GM12875 (cell line): ENCODE data around the gene HOXA7.

Experiments
- H3K4me3 ChIP-seq: one replicate; pipeline ENCODE4 v1.5.1; 2011; ENCODE audit warnings: low read depth, low read length, control low read depth
- TF ChIP-seq, protein P1 (sequence below): IDR thresholded peaks from 2 replicates; pipeline ENCODE4 v1.5.1; 2011; ENCODE audit warnings: low read depth, mild to moderate bottlenecking, control low read depth, inconsistent platforms, low read length, moderate library complexity, borderline replicate concordance; ENCODE audit not compliant: insufficient read depth

Gene HOXA7

DNA sequence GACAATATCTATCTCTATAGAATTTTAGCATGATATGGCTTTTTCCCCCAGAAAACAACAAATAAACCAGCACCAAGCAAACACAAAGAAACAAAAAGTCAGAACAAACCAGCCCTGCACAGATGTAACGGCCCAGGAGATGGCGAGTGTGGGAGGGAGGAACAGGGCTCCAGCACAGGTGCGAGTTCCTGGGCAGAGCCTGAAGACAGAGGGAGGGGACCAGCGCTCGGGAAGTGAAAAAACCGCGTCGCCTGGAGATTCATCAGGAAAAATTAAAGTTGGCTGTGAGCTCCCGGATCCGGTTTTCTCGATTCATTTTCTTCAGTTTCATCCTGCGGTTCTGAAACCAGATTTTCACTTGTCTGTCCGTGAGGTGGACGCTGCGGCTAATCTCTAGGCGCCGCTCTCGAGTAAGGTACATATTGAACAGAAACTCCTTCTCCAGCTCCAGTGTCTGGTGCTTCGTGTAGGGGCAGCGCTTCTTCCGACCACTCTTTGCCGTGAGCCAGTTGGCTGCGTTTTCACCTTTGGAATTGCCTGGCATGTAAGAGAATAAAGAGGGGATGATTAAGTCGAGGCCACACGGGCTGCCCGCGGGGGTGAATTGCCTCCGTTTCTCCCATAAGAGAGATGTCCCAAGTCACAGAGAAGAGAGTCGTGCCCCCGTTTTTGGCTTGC lies 15.3 kb upstream of the HOXA7 start:
- TF ChIP-seq, protein P1, sequence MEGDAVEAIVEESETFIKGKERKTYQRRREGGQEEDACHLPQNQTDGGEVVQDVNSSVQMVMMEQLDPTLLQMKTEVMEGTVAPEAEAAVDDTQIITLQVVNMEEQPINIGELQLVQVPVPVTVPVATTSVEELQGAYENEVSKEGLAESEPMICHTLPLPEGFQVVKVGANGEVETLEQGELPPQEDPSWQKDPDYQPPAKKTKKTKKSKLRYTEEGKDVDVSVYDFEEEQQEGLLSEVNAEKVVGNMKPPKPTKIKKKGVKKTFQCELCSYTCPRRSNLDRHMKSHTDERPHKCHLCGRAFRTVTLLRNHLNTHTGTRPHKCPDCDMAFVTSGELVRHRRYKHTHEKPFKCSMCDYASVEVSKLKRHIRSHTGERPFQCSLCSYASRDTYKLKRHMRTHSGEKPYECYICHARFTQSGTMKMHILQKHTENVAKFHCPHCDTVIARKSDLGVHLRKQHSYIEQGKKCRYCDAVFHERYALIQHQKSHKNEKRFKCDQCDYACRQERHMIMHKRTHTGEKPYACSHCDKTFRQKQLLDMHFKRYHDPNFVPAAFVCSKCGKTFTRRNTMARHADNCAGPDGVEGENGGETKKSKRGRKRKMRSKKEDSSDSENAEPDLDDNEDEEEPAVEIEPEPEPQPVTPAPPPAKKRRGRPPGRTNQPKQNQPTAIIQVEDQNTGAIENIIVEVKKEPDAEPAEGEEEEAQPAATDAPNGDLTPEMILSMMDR: no peak
- H3K4me3 ChIP-seq: no peak overlapping the region

DNA sequence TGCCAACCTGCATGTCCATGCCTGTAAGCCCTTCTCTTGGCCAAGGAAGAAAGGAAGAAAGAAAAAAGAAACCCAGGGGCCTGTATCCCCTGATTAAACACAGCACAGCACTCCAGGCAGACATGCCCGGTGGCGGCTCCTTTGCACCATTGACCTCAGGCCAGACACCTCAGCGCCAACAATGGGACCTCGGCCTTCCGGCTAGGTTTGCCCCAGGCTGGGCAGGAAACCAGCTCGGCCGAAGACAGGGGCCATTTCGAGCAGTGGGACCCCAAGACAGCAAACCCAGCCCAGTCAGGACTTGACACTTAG lies 14.8 kb upstream of the HOXA7 start:
- no peak overlapping the region for H3K4me3 ChIP-seq
- TF ChIP-seq, protein P1: no peak

GRCh38 chr7:27170426-27171324 lies 14.2 kb upstream of the HOXA7 start:
- TF ChIP-seq, protein P1: no peak
- H3K4me3 ChIP-seq: no peak overlapping the region

DNA sequence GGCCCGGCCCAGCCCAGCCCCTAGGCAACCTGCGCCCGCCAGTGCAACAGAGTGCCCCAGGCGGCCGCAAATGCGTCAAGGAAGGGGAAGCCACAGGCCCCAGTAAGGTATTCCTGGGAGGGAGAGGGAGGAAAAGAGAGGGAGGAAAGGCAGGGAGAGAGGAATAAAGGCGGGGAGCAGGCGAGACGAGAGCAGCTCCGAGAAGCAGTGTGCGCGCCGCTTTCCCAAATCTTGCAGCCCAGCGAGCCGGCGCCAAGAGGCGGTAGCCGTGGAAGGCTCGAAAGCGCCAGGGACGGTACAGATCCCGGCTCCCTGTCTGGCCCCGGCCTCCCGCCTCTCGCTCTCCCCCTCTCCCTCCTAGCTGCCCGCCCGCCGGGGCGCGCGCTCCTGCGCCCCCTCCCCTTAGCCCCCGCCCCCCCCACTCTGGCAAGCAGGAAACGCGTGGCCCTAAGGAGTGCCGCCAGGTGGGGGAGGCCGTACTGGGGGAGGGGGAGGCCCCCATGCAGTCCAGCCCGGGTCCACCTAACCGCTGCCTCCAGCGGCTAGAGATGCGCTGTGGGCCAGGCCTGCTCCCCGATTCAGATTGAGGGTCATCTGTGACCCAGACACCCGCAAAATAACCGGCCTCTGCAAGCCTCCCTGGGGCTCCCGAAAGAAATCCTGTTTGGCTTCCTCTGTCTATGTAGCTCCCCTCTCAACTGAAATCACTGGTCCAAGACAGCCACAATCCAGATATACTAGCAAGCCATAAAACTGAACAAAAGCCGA lies 13.4 kb upstream of the HOXA7 start:
- no peak overlapping the region for H3K4me3 ChIP-seq
- TF ChIP-seq, protein P1: no peak

DNA sequence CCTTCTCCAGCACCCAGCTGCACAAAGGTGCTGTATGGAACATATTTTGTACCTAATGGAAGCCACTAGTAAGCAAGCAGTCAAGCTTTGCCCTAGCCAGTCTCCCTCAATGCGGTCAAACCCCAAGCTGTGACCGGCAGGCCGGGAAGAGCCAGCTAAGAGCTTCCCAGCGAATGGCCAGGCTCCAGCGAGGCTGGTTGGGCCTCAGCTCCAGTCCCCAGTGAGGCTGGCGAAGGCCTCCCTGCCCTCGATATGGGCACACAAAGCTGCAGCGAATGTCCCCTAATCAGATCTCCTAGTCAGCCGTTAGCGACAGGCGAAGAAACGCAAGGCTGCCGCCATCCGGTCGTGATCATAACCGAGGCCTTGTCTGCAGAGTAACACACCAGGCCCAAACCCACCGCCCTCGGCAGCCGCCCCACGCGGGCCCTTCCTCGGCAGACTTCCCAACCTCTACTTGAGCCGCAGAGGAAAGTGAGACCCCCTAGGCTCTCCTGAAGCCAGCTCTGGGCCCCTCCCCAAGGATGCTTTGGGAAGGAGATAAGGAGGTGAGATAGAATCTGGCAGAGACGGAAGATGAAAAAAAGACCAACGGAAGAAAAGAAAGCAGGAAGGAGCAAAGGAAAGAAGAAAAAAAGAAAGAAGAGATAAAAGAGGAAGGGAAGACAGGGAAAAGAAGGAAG lies 11.9 kb upstream of the HOXA7 start:
- H3K4me3 ChIP-seq: no peak overlapping the region
- TF ChIP-seq, protein P1: no peak

DNA sequence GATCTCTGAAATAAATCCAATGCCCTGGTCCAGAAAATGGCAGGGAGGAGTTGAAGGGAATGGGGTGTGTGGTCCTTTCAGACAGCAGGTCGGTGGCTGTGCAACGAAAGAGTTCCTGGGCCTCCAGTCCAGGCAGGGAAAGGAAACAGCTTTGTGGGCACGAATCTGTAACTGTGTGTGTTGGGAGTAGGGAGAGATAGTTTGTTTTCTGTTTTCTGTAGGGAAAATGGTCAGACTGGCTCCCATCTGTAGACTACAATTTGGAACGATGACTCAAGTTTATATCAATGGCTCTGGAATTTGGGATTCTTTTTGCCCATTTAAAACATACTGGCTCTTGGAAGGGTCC lies 11.4 kb upstream of the HOXA7 start:
- no peak overlapping the region for H3K4me3 ChIP-seq

More for the DNA sequence above, 11.4 kb upstream of the HOXA7 start:
- TF ChIP-seq, protein P1: no peak
